ENCODE measurements around the gene KISS1.

KISS1 gene

GRCh38 chr1:204216880-204217647, 20.8 kb upstream of the KISS1 start:
- no peak for DNase-seq

- DNase-seq = no peak
Observed at GRCh38 chr1:204216236-204216635, 19.9 kb upstream of the KISS1 start.

- peak; percentile 46 for DNase-seq
Observed at GRCh38 chr1:204213668-204214662, 17.7 kb upstream of the KISS1 start, which contains the start of gene GOLT1A. Gene GOLT1A (minus strand): TSS chr1:204213988. CDS start chr1:204213906, 82 bp downstream.

GRCh38 chr1:204212715-204213114, 16.4 kb upstream of the KISS1 start:
- no peak for DNase-seq

- DNase-seq = no peak
Observed at GRCh38 chr1:204211046-204211445, 14.8 kb upstream of the KISS1 start.

- peak; percentile 37 for DNase-seq
Observed at GRCh38 chr1:204207136-204207616, 10.9 kb upstream of the KISS1 start.

- no peak for DNase-seq
Observed at GRCh38 chr1:204206121-204206520, 9.8 kb upstream of the KISS1 start.

GRCh38 chr1:204205486-204205885, 9.2 kb upstream of the KISS1 start:
- no peak for DNase-seq

GRCh38 chr1:204204944-204205343, 8.7 kb upstream of the KISS1 start:
- no peak for DNase-seq

GRCh38 chr1:204203206-204203767, 7.0 kb upstream of the KISS1 start:
- DNase-seq = no peak

GRCh38 chr1:204202481-204202880, 6.2 kb upstream of the KISS1 start:
- no peak for DNase-seq

GRCh38 chr1:204201348-204202040, 5.2 kb upstream of the KISS1 start:
- DNase-seq = no peak

- no peak for DNase-seq
Observed at GRCh38 chr1:204199579-204199978, 3.3 kb upstream of the KISS1 start.

- DNase-seq = no peak
Observed at GRCh38 chr1:204198348-204199340, 2.4 kb upstream of the KISS1 start.

- DNase-seq = no peak
Observed at GRCh38 chr1:204197068-204197467, 777 bp upstream of the KISS1 start.

GRCh38 chr1:204194771-204195170, 1.5 kb downstream of the KISS1 start:
- no peak for DNase-seq

- DNase-seq = no peak
Observed at GRCh38 chr1:204194080-204194479, 2.2 kb downstream of the KISS1 start.

GRCh38 chr1:204192589-204193352, 3.5 kb downstream of the KISS1 start:
- DNase-seq = no peak

- DNase-seq = no peak
Observed at GRCh38 chr1:204192046-204192445, 4.2 kb downstream of the KISS1 start.

- DNase-seq = no peak
Observed at GRCh38 chr1:204191456-204191855, 4.8 kb downstream of the KISS1 start.
